Body of pancreas (tissue), 4 donors: ENCODE data around the gene RANBP3.

ENCODE experiments used
- CTCF ChIP-seq, 7 experiments: fragments of 450-650 bp in 4 of 7; fragments of 200-600 bp in 3 of 7; sonication (generic) in 3 of 7; IDR thresholded peaks; one replicate each; pipeline ENCODE4 v1.5.1; 2016 to 2019; ENCODE audit warnings: antibody characterized with exemption in 7 of 7
- POLR2A ChIP-seq, 3 donors: fragments of 450-650 bp; IDR thresholded peaks; one replicate each; pipeline ENCODE4 v1.6.1; 2016; ENCODE audit warnings: antibody characterized with exemption in 3 of 3, mild to moderate bottlenecking in 2 of 3

DNA sequence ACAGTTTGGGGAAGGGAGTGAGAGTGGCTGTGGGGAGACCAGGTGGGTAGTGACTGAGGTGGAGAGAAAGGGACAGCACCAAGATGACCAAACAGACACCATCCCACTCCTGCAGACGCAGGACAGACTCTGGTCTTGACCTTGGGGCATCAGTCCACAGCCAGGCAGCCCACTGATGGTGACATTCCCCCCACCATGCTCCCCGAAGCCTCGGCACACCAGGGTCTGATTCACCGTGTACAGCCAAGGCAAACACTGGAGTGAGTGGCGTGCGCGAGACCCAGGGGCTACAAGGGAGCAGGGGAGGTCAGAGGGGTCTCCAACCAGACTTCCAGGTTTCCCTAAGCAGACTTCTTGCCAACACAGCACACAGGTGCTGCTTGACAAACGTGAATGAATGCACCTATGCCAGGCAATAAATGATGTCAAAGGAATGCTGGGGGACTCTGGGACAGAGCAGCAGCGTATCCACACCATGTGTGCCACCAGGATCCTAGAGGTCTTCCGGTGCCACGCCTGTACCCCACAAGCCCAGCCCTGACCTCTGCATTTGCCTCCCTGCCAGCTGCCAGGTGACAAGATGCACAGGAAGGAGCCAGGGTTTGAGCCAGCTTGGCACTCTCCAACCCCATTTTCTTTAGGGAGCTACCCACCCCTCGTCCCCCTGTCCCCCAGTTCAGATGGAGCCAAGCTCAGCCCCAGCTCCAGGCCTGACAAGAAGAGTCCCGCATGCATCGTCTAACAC lies 18.5 kb downstream of the RANBP3 start:
- TF ChIP-seq POLR2A (IDR thresholded peaks at IDR 0.05) (no peak), CTCF (IDR thresholded peaks at IDR 0.05) (no peak)
